NT2/D1 (cell line): ENCODE data around the gene INVS.

ENCODE experiments used
- SUZ12 ChIP-seq: IDR thresholded peaks from 2 replicates; pipeline ENCODE4 v1.6.1; 2011; ENCODE audit not compliant: insufficient read length, insufficient read depth; ENCODE audit errors: extremely low read depth
- YY1 ChIP-seq: IDR thresholded peaks from 2 replicates; pipeline ENCODE4 v1.6.1; 2011; ENCODE audit not compliant: insufficient read length, insufficient read depth
- ZNF274 ChIP-seq: IDR thresholded peaks from 2 replicates; pipeline ENCODE4 v1.6.1; 2011; ENCODE audit warnings: mild to moderate bottlenecking, low read depth, low read length

DNA sequence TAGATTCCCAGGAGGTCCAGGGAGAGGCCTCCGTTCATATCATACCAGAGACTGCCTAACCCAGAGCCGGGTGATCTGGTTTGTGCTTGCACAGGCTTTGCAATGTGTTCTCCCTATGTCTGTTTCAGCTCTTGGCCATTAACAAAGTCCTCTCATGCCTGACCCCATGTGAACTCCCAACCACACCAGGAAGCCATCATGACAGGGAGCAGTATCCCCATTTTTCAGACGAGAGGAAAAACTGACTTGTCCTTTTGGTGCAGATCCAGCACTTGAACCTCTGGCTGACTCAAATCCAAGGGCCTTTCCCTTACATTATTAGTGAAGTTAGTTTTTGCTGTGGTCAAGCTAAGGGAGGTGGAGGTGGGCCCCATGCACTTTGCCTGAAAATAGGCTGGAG lies 195.3 kb downstream of the INVS start:
- TF ChIP-seq ZNF274: no peak
- no peak for TF ChIP-seq SUZ12
- no peak for TF ChIP-seq YY1
